Lower lobe of right lung (tissue), 2 donors: ENCODE results near the gene DACH2. TPM values are rescaled to one million over a fixed set of nuclear protein-coding genes. Genes with fewer than 3 reads are reported as not detected.

Experiments used
- ATAC-seq, 2 donors: fragments of 200-7000 bp; cut with Tn5 transposase; one replicate each; pipeline ENCODE4 v1.9.1; 2020 to 2022; ENCODE audit warnings: mild to moderate bottlenecking in 2 of 2, moderate library complexity in 2 of 2
- DNase-seq: peaks from one replicate; pipeline ENCODE4 v3.0.0-alpha.2; 2020
- H3K27ac ChIP-seq: fragments of 200-600 bp; one replicate; pipeline ENCODE4 v1.8.0; 2022
- H3K27me3 ChIP-seq: fragments of 200-600 bp; one replicate; pipeline ENCODE4 v1.8.0; 2022; ENCODE audit warnings: low read depth
- H3K36me3 ChIP-seq: fragments of 200-600 bp; one replicate; pipeline ENCODE4 v1.8.0; 2022; ENCODE audit warnings: mild to moderate bottlenecking
- H3K4me1 ChIP-seq: fragments of 200-600 bp; one replicate; pipeline ENCODE4 v1.8.0; 2022
- H3K4me3 ChIP-seq: fragments of 200-600 bp; one replicate; pipeline ENCODE4 v1.8.0; 2022; ENCODE audit warnings: mild to moderate bottlenecking
- H3K9me3 ChIP-seq: fragments of 200-600 bp; one replicate; pipeline ENCODE4 v1.8.0; 2022
- CTCF ChIP-seq: fragments of 200-600 bp; IDR thresholded peaks from one replicate; pipeline ENCODE4 v1.8.0; 2022; ENCODE audit warnings: antibody characterized with exemption, mild to moderate bottlenecking
- intact Hi-C: fragments of 100-400 bp; cut with DNase I; formaldehyde crosslinking; loops from one replicate; pipeline ENCODE4 v1.11.0; 2022
- total RNA-seq: library from RNA; stranded (reverse); fragmentation: NEBNext Ultra II Directional; extraction: Animal tissue kit (Norgen Biotek cat#: 25700); gene quantifications from one replicate; pipeline ENCODE4 v1.2.1, GENCODE V29; 2021
- donor health status: DM: no; HTN: yes; CAD: no; lungs with severe emphysema.

Gene DACH2
- total RNA-seq, 1 donor from 2014 or later = not detected

DNA sequence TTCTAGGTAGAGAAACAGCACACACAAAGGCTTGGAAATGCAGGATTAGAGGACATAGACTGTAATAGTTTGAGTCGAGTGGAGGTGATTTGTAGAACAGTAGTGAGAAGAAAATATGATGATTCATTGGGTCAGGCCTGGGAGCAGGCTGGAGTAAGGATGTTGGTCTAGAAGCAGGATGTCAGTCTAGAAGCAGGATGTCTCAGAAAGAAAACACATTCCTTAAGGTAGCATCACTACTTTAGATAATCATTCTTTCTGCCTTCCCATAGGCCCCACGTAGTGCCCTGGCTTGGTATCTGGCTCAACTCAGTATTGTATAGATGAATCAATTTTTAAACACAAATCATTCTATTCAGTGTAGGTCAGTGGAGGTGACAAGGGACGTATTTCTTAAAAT, 11.2 kb upstream of the DACH2 start:
- Histone ChIP-seq H3K36me3 (no peaks in the 10 kb centered on the region), H3K4me3 (no peak overlapping the region), H3K4me1 (no peaks in the 10 kb centered on the region), H3K9me3 (no peaks in the 10 kb centered on the region), H3K27me3 (no peaks in the 10 kb centered on the region), H3K27ac (no peak overlapping the region)
- TF ChIP-seq CTCF = no peak
- DNase-seq (no peak), ATAC-seq (no peak)
- intact Hi-C loops = no loop called here

DNA sequence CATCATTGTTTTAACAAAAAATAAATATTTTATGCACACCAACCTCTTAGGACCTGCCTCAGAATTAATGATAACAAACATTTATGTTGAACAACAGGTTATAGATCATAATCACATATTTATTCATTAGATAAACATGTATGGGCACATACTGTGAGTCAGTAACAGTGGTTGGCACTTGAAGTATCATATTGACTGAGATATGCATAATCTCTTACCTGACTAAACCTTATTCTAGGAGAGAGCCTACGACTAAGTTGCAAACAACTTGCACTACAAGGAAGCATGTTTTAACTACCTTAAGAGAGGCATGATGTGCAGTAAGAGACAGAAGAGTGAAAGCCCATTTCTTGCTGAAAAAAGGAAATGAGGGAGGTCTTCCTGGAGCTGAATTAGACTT, 6.5 kb upstream of the DACH2 start:
- Histone ChIP-seq H3K9me3 (no peaks in the 10 kb centered on the region), H3K36me3 (no peaks in the 10 kb centered on the region), H3K27me3 (no peaks in the 10 kb centered on the region), H3K4me3 (no peak overlapping the region), H3K4me1 (no peaks in the 10 kb centered on the region), H3K27ac (no peak overlapping the region)
- TF ChIP-seq CTCF = no peak
- intact Hi-C loops = no loop called here
- ATAC-seq (no peak), DNase-seq (no peak)

GRCh38 chrX:86146102-86146501, 2.1 kb upstream of the DACH2 start:
- ATAC-seq = no peak
- no peak for TF ChIP-seq CTCF
- intact Hi-C loops = no loop called here

GRCh38 chrX:86148594-86148993, 343 bp downstream of the DACH2 start:
- intact Hi-C loops = no loop called here
- no peak for ATAC-seq

More at GRCh38 chrX:86146102-86146501, 2.1 kb upstream of the DACH2 start:
- no peak for DNase-seq
- Histone ChIP-seq H3K27me3 (peaks cover 12% of the 10 kb centered on the region), H3K27ac (no peak overlapping the region), H3K36me3 (no peaks in the 10 kb centered on the region), H3K4me1 (no peaks in the 10 kb centered on the region), H3K9me3 (no peaks in the 10 kb centered on the region), H3K4me3 (no peak overlapping the region)

GRCh38 chrX:86149119-86149518, 868 bp downstream of the DACH2 start:
- ATAC-seq = no peak
- H3K4me3 ChIP-seq = no peak overlapping the region
- no peak for DNase-seq
- H3K36me3 ChIP-seq = no peaks in the 10 kb centered on the region
- no peaks in the 10 kb centered on the region for H3K4me1 ChIP-seq
- no peak for TF ChIP-seq CTCF
- H3K9me3 ChIP-seq = no peaks in the 10 kb centered on the region
- H3K27me3 ChIP-seq = peaks cover 20% of the 10 kb centered on the region
- H3K27ac ChIP-seq = no peak overlapping the region
- intact Hi-C loops = no loop called here

More at GRCh38 chrX:86148594-86148993, 343 bp downstream of the DACH2 start:
- DNase-seq = no peak
- TF ChIP-seq CTCF = no peak
- Histone ChIP-seq H3K9me3 (no peaks in the 10 kb centered on the region), H3K4me3 (peak overlapping the region; percentile 49), H3K27me3 (peaks cover 20% of the 10 kb centered on the region), H3K36me3 (no peaks in the 10 kb centered on the region), H3K27ac (no peak overlapping the region), H3K4me1 (no peaks in the 10 kb centered on the region)

GRCh38 chrX:86154553-86154952, 6.3 kb downstream of the DACH2 start:
- no peak for TF ChIP-seq CTCF
- Histone ChIP-seq H3K27ac (no peak overlapping the region), H3K27me3 (peaks cover 25% of the 10 kb centered on the region), H3K9me3 (no peaks in the 10 kb centered on the region), H3K4me1 (no peaks in the 10 kb centered on the region), H3K4me3 (no peak overlapping the region), H3K36me3 (no peaks in the 10 kb centered on the region)
- intact Hi-C loops = no loop called here
- ATAC-seq = no peak
- DNase-seq = no peak
